Measurements from ENCODE around the gene BCOR. TPM values are rescaled to one million over a fixed set of nuclear protein-coding genes. Genes with fewer than 3 reads are reported as not detected.

Gene BCOR
- total RNA-seq, 1 experiment from 2014 or later: 35.1 TPM

DNA sequence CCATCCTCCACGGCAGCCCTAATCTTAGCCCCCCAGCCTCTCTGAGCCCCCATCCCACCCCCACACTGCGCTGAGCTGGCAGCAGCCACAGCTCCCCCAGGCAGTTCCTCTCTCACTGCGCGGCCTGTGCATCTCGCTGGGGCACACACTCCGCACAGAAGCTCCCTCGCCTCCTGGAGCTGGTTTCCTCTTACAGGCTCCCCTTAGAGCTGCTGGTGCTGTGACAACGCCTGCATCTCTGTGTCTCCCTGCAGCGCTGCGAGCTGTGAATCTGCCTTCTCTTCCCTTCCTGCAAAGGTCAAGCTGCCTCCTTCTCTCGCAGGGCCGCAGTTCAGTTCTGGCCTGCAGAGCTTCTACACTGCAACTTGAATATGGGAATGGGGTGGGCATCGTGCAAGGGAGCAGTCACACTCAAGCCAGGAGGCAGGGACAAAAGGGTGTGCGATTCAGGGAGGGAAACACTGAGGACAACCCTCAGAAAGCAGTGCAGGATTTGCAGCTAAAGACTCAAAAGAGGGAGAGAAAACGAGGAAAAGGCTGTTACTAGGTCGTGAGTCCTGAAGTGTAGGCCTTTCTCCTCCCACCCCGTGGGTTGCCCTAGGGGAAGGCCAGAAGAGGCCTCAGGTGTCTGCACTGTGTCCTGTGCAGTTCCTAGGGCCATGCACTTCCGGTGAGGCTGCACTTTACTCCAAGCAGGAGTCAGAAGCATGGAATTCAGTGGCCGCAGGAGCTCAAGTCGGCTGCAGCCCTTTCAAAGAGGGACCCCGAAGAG is 87.0 kb downstream of the BCOR start:
- ChIA-PET POLR2A (interaction anchor here (0.7 kb wide), 1 partner anchor 35 kb away, joined by 8 read pairs; no protein-coding TSS in a partner anchor), RAD21 (ENCODE audit: low non-redundant PET in 1 of 2, low total read pairs in 2 of 2, uncharacterized antibody in 2 of 2, unreplicated experiment in 2 of 2) (interaction anchor here (0.5 to 0.6 kb wide), 2 partner anchors 170 to 533 kb away, joined by 3 to 6 read pairs; no protein-coding TSS in a partner anchor), CTCF (no interaction called here)
- intact Hi-C loops (cut with micrococcal nuclease): loop anchor here (10.0 kb wide), 1 partner anchor 306 kb away; no protein-coding TSS in a partner anchor
- Histone ChIP-seq H3K4me3 (replicated peaks in 1 of 2; ENCODE audit: low read depth in 1 of 2, low read length in 2 of 2) (no peak overlapping the region), H3K4me1 (ENCODE audit: control insufficient read depth in 1 of 2, insufficient read depth in 2 of 2, low read length in 2 of 2) (peaks cover 4 to 20% of the 10 kb centered on the region in 2 experiments; a peak in 2 of 4 replicates), H3K36me3 (ENCODE audit: control insufficient read depth in 1 of 2, insufficient read depth in 2 of 2, low read length in 2 of 2) (no peaks in the 10 kb centered on the region), H3K9me2 (ENCODE audit: insufficient read depth) (no peaks in the 10 kb centered on the region), H3K27me3 (ENCODE audit: insufficient read depth, low read length) (no peaks in the 10 kb centered on the region), H2AFZ (ENCODE audit: low read depth, low read length, poor library complexity, severe bottlenecking) (no peak overlapping the region), H3K4me2 (ENCODE audit: low read length) (no peak overlapping the region), H3K9ac (ENCODE audit: low read length) (no peak overlapping the region), H3K27ac (ENCODE audit: low read depth, low read length) (no peak overlapping the region), H3K9me3 (ENCODE audit: control insufficient read depth in 1 of 2, insufficient read depth in 1 of 2, low read depth in 1 of 2, low read length in 2 of 2) (no peaks in the 10 kb centered on the region), H3K79me2 (ENCODE audit: insufficient read depth, low read length) (no peaks in the 10 kb centered on the region), H4K20me1 (ENCODE audit: insufficient read depth) (no peaks in the 10 kb centered on the region)
- no TSS peak for BruUV-seq (replicated peaks)
- ATAC-seq: no peak
- no peak for DNase-seq (ENCODE audit: low read depth, low spot score)
- TF ChIP-seq, protein P1, sequence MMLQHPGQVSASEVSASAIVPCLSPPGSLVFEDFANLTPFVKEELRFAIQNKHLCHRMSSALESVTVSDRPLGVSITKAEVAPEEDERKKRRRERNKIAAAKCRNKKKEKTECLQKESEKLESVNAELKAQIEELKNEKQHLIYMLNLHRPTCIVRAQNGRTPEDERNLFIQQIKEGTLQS (IDR thresholded peaks at IDR 0.05): no peak
- no peak for TF ChIP-seq RAD21 (IDR thresholded peaks at IDR 0.05; ENCODE audit: low read depth)
- no peak for TF ChIP-seq ZNF274 (IDR thresholded peaks at IDR 0.05; ENCODE audit: low read depth, low read length)
- TF ChIP-seq JUND (IDR thresholded peaks at IDR 0.05): no peak
- no peak for TF ChIP-seq EZH2phosphoT487 (IDR thresholded peaks at IDR 0.05; ENCODE audit: borderline replicate concordance)
- TF ChIP-seq ELF1 (IDR thresholded peaks at IDR 0.05; ENCODE audit: borderline replicate concordance, low read depth): no peak
- no peak for TF ChIP-seq CEBPB (IDR thresholded peaks at IDR 0.05; ENCODE audit: low read depth)
- no peak for TF ChIP-seq EGR1 (IDR thresholded peaks at IDR 0.05; ENCODE audit: low read depth)
- TF ChIP-seq TCF7L2 (IDR thresholded peaks at IDR 0.05; ENCODE audit: borderline replicate concordance, extremely low read depth, insufficient read depth, insufficient read length): no peak
- no peak for TF ChIP-seq FOSL1 (IDR thresholded peaks at IDR 0.05; ENCODE audit: low read depth)
- TF ChIP-seq CBX3 (IDR thresholded peaks at IDR 0.05; ENCODE audit: low read depth): no peak
- TF ChIP-seq EZH2 (IDR thresholded peaks at IDR 0.05): no peak
- TF ChIP-seq, protein P2, sequence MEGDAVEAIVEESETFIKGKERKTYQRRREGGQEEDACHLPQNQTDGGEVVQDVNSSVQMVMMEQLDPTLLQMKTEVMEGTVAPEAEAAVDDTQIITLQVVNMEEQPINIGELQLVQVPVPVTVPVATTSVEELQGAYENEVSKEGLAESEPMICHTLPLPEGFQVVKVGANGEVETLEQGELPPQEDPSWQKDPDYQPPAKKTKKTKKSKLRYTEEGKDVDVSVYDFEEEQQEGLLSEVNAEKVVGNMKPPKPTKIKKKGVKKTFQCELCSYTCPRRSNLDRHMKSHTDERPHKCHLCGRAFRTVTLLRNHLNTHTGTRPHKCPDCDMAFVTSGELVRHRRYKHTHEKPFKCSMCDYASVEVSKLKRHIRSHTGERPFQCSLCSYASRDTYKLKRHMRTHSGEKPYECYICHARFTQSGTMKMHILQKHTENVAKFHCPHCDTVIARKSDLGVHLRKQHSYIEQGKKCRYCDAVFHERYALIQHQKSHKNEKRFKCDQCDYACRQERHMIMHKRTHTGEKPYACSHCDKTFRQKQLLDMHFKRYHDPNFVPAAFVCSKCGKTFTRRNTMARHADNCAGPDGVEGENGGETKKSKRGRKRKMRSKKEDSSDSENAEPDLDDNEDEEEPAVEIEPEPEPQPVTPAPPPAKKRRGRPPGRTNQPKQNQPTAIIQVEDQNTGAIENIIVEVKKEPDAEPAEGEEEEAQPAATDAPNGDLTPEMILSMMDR (IDR thresholded peaks at IDR 0.05 in 2 of 3, conservative IDR thresholded peaks at IDR 0.05 in 1 of 3; ENCODE audit: borderline replicate concordance in 1 of 3, insufficient read depth in 1 of 3, low read depth in 2 of 3, low read length in 2 of 3): no peak
- no peak for TF ChIP-seq SP1 (IDR thresholded peaks at IDR 0.05; ENCODE audit: low read depth)
- TF ChIP-seq SRF (IDR thresholded peaks at IDR 0.05; ENCODE audit: low read depth): no peak
- TF ChIP-seq YY1 (IDR thresholded peaks at IDR 0.05; ENCODE audit: extremely low read depth, insufficient replicate concordance, low read depth, low read length): no peak
- no peak for TF ChIP-seq ZFX (IDR thresholded peaks at IDR 0.05)
